ENCODE data around the gene TEX51. TPM values are rescaled to one million over a fixed set of nuclear protein-coding genes. Genes with fewer than 3 reads are reported as not detected.

The TEX51 gene
- total and polyA plus RNA-seq, 2 donors (not counting 3 experiments of a cell fraction or from before 2014, with no cell fraction given) = not detected

GRCh38 chr2:126899616-126900185, 1.0 kb downstream of the TEX51 start:
- intact Hi-C loops (cut with micrococcal nuclease) = no loop called here
- no peaks in the 10 kb centered on the region for H3K9me3 ChIP-seq (replicated peaks; ENCODE audit: control insufficient read depth, insufficient read depth, low read length)
- H3K79me2 ChIP-seq (ENCODE audit: control insufficient read depth, insufficient read depth, low read length) = no peaks in the 10 kb centered on the region
- no peak for TF ChIP-seq MYC (IDR thresholded peaks at IDR 0.05; ENCODE audit: low read depth, low read length)
- TF ChIP-seq FOS (IDR thresholded peaks at IDR 0.05; ENCODE audit: borderline replicate concordance, insufficient read depth, low read length) = no peak
- no peak for TF ChIP-seq EZH2 (IDR thresholded peaks at IDR 0.05; ENCODE audit: borderline replicate concordance, low read depth, low read length, severe bottlenecking)
- TF ChIP-seq, protein P1, sequence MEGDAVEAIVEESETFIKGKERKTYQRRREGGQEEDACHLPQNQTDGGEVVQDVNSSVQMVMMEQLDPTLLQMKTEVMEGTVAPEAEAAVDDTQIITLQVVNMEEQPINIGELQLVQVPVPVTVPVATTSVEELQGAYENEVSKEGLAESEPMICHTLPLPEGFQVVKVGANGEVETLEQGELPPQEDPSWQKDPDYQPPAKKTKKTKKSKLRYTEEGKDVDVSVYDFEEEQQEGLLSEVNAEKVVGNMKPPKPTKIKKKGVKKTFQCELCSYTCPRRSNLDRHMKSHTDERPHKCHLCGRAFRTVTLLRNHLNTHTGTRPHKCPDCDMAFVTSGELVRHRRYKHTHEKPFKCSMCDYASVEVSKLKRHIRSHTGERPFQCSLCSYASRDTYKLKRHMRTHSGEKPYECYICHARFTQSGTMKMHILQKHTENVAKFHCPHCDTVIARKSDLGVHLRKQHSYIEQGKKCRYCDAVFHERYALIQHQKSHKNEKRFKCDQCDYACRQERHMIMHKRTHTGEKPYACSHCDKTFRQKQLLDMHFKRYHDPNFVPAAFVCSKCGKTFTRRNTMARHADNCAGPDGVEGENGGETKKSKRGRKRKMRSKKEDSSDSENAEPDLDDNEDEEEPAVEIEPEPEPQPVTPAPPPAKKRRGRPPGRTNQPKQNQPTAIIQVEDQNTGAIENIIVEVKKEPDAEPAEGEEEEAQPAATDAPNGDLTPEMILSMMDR (IDR thresholded peaks at IDR 0.05; ENCODE audit: extremely low read depth in 1 of 2, insufficient read depth in 1 of 2, low read depth in 1 of 2, low read length in 2 of 2) = no peak
- H3K4me2 ChIP-seq (ENCODE audit: insufficient read depth, low read length) = no peak overlapping the region
- no peaks in the 10 kb centered on the region for H4K20me1 ChIP-seq (replicated peaks; ENCODE audit: control insufficient read depth, extremely low read depth, insufficient read depth, low read length)
- H3K9ac ChIP-seq (replicated peaks; ENCODE audit: extremely low read depth, insufficient read depth, low read length) = no peak overlapping the region
- ChIA-PET POLR2A (no interaction called here), CTCF (no interaction called here)
- no peak overlapping the region for H2AFZ ChIP-seq (ENCODE audit: low read depth, low read length)
- DNase-seq (ENCODE audit: low read depth, low spot score) (no peak), FAIRE-seq (no peak)
- no peak overlapping the region for H3K27ac ChIP-seq (ENCODE audit: insufficient read depth, low read depth, low read length)
- dilution Hi-C loops (cut with MboI; ENCODE audit: extremely low pct_ligation_motif_present, low sequenced_read_pairs) = no loop called here
- no peaks in the 10 kb centered on the region for H3K36me3 ChIP-seq (ENCODE audit: control insufficient read depth in 2 of 2, extremely low read depth in 1 of 2, insufficient read depth in 2 of 2, low read length in 2 of 2)
- no TSS peak for BruUV-seq (replicated peaks)
- no peaks in the 10 kb centered on the region for H3K27me3 ChIP-seq (ENCODE audit: control insufficient read depth in 2 of 2, insufficient read depth in 2 of 2, low read length in 2 of 2)
- H3K4me3 ChIP-seq (replicated peaks in 1 of 3; ENCODE audit: insufficient read depth in 1 of 3, low read depth in 1 of 3, low read length in 3 of 3) = no peak overlapping the region
- H3K9me1 ChIP-seq (replicated peaks; ENCODE audit: control insufficient read depth, extremely low read depth, insufficient read depth, low read length) = no peaks in the 10 kb centered on the region
- no peaks in the 10 kb centered on the region for H3K4me1 ChIP-seq (ENCODE audit: control insufficient read depth, extremely low read depth, insufficient read depth, low read length)

GRCh38 chr2:126900646-126901319, 2.1 kb downstream of the TEX51 start:
- intact Hi-C loops (cut with micrococcal nuclease) = no loop called here
- TF ChIP-seq MAX (IDR thresholded peaks at IDR 0.05; ENCODE audit: insufficient read depth, insufficient read length) (no peak), MYC (IDR thresholded peaks at IDR 0.05; ENCODE audit: low read depth, low read length) (no peak), JUN (IDR thresholded peaks at IDR 0.05; ENCODE audit: borderline replicate concordance, insufficient read depth, insufficient read length, low read depth) (no peak), POLR2AphosphoS5 (IDR thresholded peaks at IDR 0.05; ENCODE audit: insufficient read depth, low read depth, low read length) (no peak), POLR2A (IDR thresholded peaks at IDR 0.05; ENCODE audit: low read depth, low read length) (no peak), EZH2 (IDR thresholded peaks at IDR 0.05; ENCODE audit: borderline replicate concordance, low read depth, low read length, severe bottlenecking) (no peak), FOS (IDR thresholded peaks at IDR 0.05; ENCODE audit: borderline replicate concordance, insufficient read depth, low read length) (no peak), GATA2 (IDR thresholded peaks at IDR 0.05; ENCODE audit: insufficient read depth, insufficient read length, low read depth, low read length) (no peak)
- TF ChIP-seq, protein P1 (IDR thresholded peaks at IDR 0.05; ENCODE audit: extremely low read depth in 1 of 2, insufficient read depth in 1 of 2, low read depth in 1 of 2, low read length in 2 of 2) = no peak
- H3K79me2 ChIP-seq (ENCODE audit: control insufficient read depth, insufficient read depth, low read length) = no peaks in the 10 kb centered on the region
- no peaks in the 10 kb centered on the region for H4K20me1 ChIP-seq (replicated peaks; ENCODE audit: control insufficient read depth, extremely low read depth, insufficient read depth, low read length)
- no peaks in the 10 kb centered on the region for H3K4me1 ChIP-seq (ENCODE audit: control insufficient read depth, extremely low read depth, insufficient read depth, low read length)
- H3K9me3 ChIP-seq (replicated peaks; ENCODE audit: control insufficient read depth, insufficient read depth, low read length) = no peaks in the 10 kb centered on the region
- CTCF ChIA-PET = no interaction called here
- no peak overlapping the region for H3K4me2 ChIP-seq (ENCODE audit: insufficient read depth, low read length)
- H3K27ac ChIP-seq (ENCODE audit: insufficient read depth, low read depth, low read length) = no peak overlapping the region
- dilution Hi-C loops (cut with MboI; ENCODE audit: extremely low pct_ligation_motif_present, low sequenced_read_pairs) = no loop called here
- H3K36me3 ChIP-seq (ENCODE audit: control insufficient read depth in 2 of 2, extremely low read depth in 1 of 2, insufficient read depth in 2 of 2, low read length in 2 of 2) = no peaks in the 10 kb centered on the region
- DNase-seq (ENCODE audit: low read depth, low spot score) (no peak), FAIRE-seq (no peak)
- no peak overlapping the region for H3K4me3 ChIP-seq (replicated peaks in 1 of 3; ENCODE audit: insufficient read depth in 1 of 3, low read depth in 1 of 3, low read length in 3 of 3)
- no peaks in the 10 kb centered on the region for H3K9me1 ChIP-seq (replicated peaks; ENCODE audit: control insufficient read depth, extremely low read depth, insufficient read depth, low read length)
- no peaks in the 10 kb centered on the region for H3K27me3 ChIP-seq (ENCODE audit: control insufficient read depth in 2 of 2, insufficient read depth in 2 of 2, low read length in 2 of 2)
- no peak overlapping the region for H3K9ac ChIP-seq (replicated peaks; ENCODE audit: extremely low read depth, insufficient read depth, low read length)
- no TSS peak for BruUV-seq (replicated peaks)
- no peak overlapping the region for H2AFZ ChIP-seq (ENCODE audit: low read depth, low read length)
- POLR2A ChIA-PET = no interaction called here

Data from endothelial cell of umbilical vein (primary cell).